Endothelial cell of umbilical vein (primary cell): ENCODE data around the gene B3GAT1. TPM values are rescaled to one million over a fixed set of nuclear protein-coding genes. Genes with fewer than 3 reads are reported as not detected.

Experiments
- BruUV-seq: library from RNA; stranded (reverse); fragments of 400-500 nt; replicated peaks from 2 replicates; lab custom pipeline; 2021; lab: Mats Ljungman, UMichigan
- CTCF ChIA-PET: fragments of 300-600, 350-600 bp; sonication (Branson Sonifier 250); formaldehyde crosslinking; loops from one replicate; lab custom pipeline; 2021; ENCODE audit warnings: antibody characterized with exemption, inconsistent platforms; lab: Charles Lee
- POLR2A ChIA-PET: fragments of 300-600, 350-600 bp; sonication (Branson Sonifier 250); formaldehyde crosslinking; loops from one replicate; lab custom pipeline; 2021; ENCODE audit warnings: antibody characterized with exemption, inconsistent platforms; lab: Charles Lee
- DNase-seq: peaks from one replicate; pipeline ENCODE4 v3.0.0-alpha.2; 2011; ENCODE audit warnings: low read depth, low spot score
- FAIRE-seq: peaks from 2 replicates; lab custom pipeline; 2011; peaks lifted over from hg19 to GRCh38; lab: Jason Lieb, UNC
- H2AFZ ChIP-seq: 2 replicates; pipeline ENCODE4 v1.6.0; 2012; ENCODE audit warnings: low read depth, low read length, control low read depth, inconsistent platforms
- H3K27ac ChIP-seq: 2 replicates; pipeline ENCODE4 v1.5.1; 2011; ENCODE audit warnings: low read depth, mild to moderate bottlenecking, control low read depth, low read length, moderate library complexity; ENCODE audit not compliant: insufficient read depth
- H3K27me3 ChIP-seq, 2 experiments: 2 replicates each; pipeline versions ENCODE4 v1.6.0 to v1.6.1; 2011; ENCODE audit warnings: low read length in 2 of 2, mixed read lengths in 1 of 2; ENCODE audit not compliant: control insufficient read depth in 2 of 2, insufficient read depth in 2 of 2
- H3K36me3 ChIP-seq, 2 experiments: 2 replicates in 1 of 2; 3 replicates in 1 of 2; pipeline ENCODE4 v1.5.1; 2011; ENCODE audit warnings: low read length in 2 of 2, mild to moderate bottlenecking in 1 of 2, moderate library complexity in 1 of 2; ENCODE audit not compliant: control insufficient read depth in 2 of 2, insufficient read depth in 2 of 2; ENCODE audit errors: extremely low read depth in 1 of 2
- H3K4me1 ChIP-seq: 3 replicates; pipeline ENCODE4 v1.5.1; 2011; ENCODE audit warnings: mild to moderate bottlenecking, low read length; ENCODE audit not compliant: control insufficient read depth, insufficient read depth; ENCODE audit errors: extremely low read depth
- H3K4me2 ChIP-seq: 2 replicates; pipeline ENCODE4 v1.6.1; 2011; ENCODE audit warnings: low read length, control low read depth, mixed read lengths; ENCODE audit not compliant: insufficient read depth
- H3K4me3 ChIP-seq, 3 experiments: fragments of 200-600 bp in 1 of 3; sonication (generic), shearing (Covaris generic) in 1 of 3; replicated peaks in 1 of 3; 2 replicates each; pipeline ENCODE4 v1.5.1; 2011 to 2016; ENCODE audit warnings: control low read depth in 3 of 3, low read length in 3 of 3, mild to moderate bottlenecking in 2 of 3, inconsistent platforms in 1 of 3, low read depth in 1 of 3, moderate library complexity in 1 of 3; ENCODE audit not compliant: insufficient read depth in 1 of 3
- H3K79me2 ChIP-seq: 2 replicates; pipeline ENCODE4 v1.6.0; 2012; ENCODE audit warnings: low read length, inconsistent platforms; ENCODE audit not compliant: control insufficient read depth, insufficient read depth
- H3K9ac ChIP-seq: replicated peaks from 2 replicates; pipeline ENCODE3; 2011; ENCODE audit warnings: low read length, control low read depth; ENCODE audit not compliant: insufficient read depth; ENCODE audit errors: extremely low read depth
- H3K9me1 ChIP-seq: replicated peaks from 3 replicates; pipeline ENCODE4 v1.6.0; 2011; ENCODE audit warnings: mild to moderate bottlenecking, low read length; ENCODE audit not compliant: control insufficient read depth, insufficient read depth; ENCODE audit errors: extremely low read depth
- H3K9me3 ChIP-seq: replicated peaks from 2 replicates; pipeline ENCODE4 v1.5.1; 2012; ENCODE audit warnings: low read length, inconsistent platforms; ENCODE audit not compliant: control insufficient read depth, insufficient read depth
- H4K20me1 ChIP-seq: replicated peaks from 2 replicates; pipeline ENCODE3; 2011; ENCODE audit warnings: mild to moderate bottlenecking, low read length; ENCODE audit not compliant: control insufficient read depth, insufficient read depth; ENCODE audit errors: extremely low read depth
- EZH2 ChIP-seq: IDR thresholded peaks from 2 replicates; pipeline ENCODE4 v1.6.1; 2012; ENCODE audit warnings: borderline replicate concordance, low read depth, mild to moderate bottlenecking, moderate library complexity, low read length, inconsistent platforms; ENCODE audit not compliant: severe bottlenecking
- FOS ChIP-seq: IDR thresholded peaks from 2 replicates; pipeline ENCODE4 v1.6.1; 2011; ENCODE audit warnings: mild to moderate bottlenecking, low read length, moderate library complexity, borderline replicate concordance; ENCODE audit not compliant: insufficient read depth
- GATA2 ChIP-seq: IDR thresholded peaks from 2 replicates; pipeline ENCODE4 v1.7.0; 2011; ENCODE audit warnings: low read depth, mild to moderate bottlenecking, moderate library complexity, mixed read lengths, low read length; ENCODE audit not compliant: insufficient read length, insufficient read depth
- JUN ChIP-seq: IDR thresholded peaks from 2 replicates; pipeline ENCODE4 v1.6.1; 2011; ENCODE audit warnings: borderline replicate concordance, low read depth; ENCODE audit not compliant: insufficient read length, insufficient read depth
- MYC ChIP-seq: IDR thresholded peaks from one replicate; pipeline ENCODE4 v1.6.1; 2011; ENCODE audit warnings: mild to moderate bottlenecking, low read depth, low read length
- POLR2A ChIP-seq: IDR thresholded peaks from 2 replicates; pipeline ENCODE4 v1.6.1; 2012; ENCODE audit warnings: low read depth, mild to moderate bottlenecking, control low read depth, low read length
- POLR2AphosphoS5 ChIP-seq: IDR thresholded peaks from 2 replicates; pipeline ENCODE4 v1.6.1; 2012; ENCODE audit warnings: low read depth, mild to moderate bottlenecking, control low read depth, low read length, moderate library complexity; ENCODE audit not compliant: insufficient read depth
- dilution Hi-C: fragments of 300-500 bp; cut with MboI; formaldehyde crosslinking; loops from one replicate; pipeline ENCODE4 v1.15.0; 2019; ENCODE audit warnings: low sequenced_read_pairs; ENCODE audit not compliant: extremely low pct_ligation_motif_present
- intact Hi-C: fragments of 100-400 bp; cut with micrococcal nuclease; formaldehyde crosslinking; loops from one replicate; pipeline ENCODE4 v1.10.0; 2022
- polyA plus RNA-seq, 4 experiments: library from polyadenylated mRNA; depleted of rRNA in 3 of 4; stranded (reverse) in 3 of 4; unstranded in 1 of 4; fragments of >200 nt; gene quantifications; 2 replicates each; pipeline versions ENCODE4 v1.2.1 to v1.2.3, GENCODE V29; 2011 to 2012; ENCODE audit warnings: missing spikeins in 1 of 4
- total RNA-seq: library from RNA; stranded (reverse); gene quantifications from 2 replicates; pipeline ENCODE4 v1.2.3, GENCODE V29; 2021
- TF ChIP-seq, protein P1 (sequence below), 2 donors: IDR thresholded peaks; 1 replicate in 1 of 2; 2 replicates in 1 of 2; pipeline ENCODE4 v1.5.1; 2011; ENCODE audit warnings: low read length in 2 of 2, mild to moderate bottlenecking in 2 of 2, moderate library complexity in 2 of 2, control low read depth in 1 of 2, inconsistent platforms in 1 of 2, low read depth in 1 of 2; ENCODE audit not compliant: insufficient read depth in 1 of 2; ENCODE audit errors: extremely low read depth in 1 of 2
- TF ChIP-seq, protein P2 (sequence below): IDR thresholded peaks from 2 replicates; pipeline ENCODE4 v1.6.1; 2011; ENCODE audit not compliant: insufficient read depth, insufficient read length

Gene B3GAT1
- total and polyA plus RNA-seq, 2 donors (not counting 3 experiments of a cell fraction or from before 2014, with no cell fraction given) = 0.01 TPM; not detected in 1

DNA sequence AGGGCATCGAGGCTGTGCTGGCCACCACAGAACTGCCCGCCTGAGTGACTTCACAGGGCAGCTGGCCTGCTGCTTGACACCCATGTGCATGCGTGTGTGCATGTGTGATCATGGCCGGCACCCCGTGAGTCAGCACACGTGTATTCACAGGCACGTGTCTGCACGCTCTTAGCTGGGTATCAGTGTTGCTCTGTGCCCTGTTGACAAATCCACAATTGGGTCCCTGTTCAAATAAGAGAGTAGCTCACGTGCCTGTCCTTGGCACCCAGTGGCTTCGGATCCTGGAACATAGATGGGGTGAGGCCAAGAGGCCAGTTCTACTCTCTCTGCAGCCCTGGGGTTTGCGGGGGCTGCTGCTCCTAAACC is 14.0 kb downstream of the B3GAT1 start:
- ChIA-PET CTCF (no interaction called here), POLR2A (no interaction called here)
- no peaks in the 10 kb centered on the region for H3K9me1 ChIP-seq
- H3K27ac ChIP-seq = no peak overlapping the region
- TF ChIP-seq GATA2 (no peak), POLR2A (no peak), POLR2AphosphoS5 (no peak), MYC (no peak), EZH2 (no peak), JUN (no peak), FOS (no peak)
- TF ChIP-seq, protein P1, sequence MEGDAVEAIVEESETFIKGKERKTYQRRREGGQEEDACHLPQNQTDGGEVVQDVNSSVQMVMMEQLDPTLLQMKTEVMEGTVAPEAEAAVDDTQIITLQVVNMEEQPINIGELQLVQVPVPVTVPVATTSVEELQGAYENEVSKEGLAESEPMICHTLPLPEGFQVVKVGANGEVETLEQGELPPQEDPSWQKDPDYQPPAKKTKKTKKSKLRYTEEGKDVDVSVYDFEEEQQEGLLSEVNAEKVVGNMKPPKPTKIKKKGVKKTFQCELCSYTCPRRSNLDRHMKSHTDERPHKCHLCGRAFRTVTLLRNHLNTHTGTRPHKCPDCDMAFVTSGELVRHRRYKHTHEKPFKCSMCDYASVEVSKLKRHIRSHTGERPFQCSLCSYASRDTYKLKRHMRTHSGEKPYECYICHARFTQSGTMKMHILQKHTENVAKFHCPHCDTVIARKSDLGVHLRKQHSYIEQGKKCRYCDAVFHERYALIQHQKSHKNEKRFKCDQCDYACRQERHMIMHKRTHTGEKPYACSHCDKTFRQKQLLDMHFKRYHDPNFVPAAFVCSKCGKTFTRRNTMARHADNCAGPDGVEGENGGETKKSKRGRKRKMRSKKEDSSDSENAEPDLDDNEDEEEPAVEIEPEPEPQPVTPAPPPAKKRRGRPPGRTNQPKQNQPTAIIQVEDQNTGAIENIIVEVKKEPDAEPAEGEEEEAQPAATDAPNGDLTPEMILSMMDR (IDR thresholded peaks at IDR 0.05; ENCODE audit: extremely low read depth in 1 of 2, insufficient read depth in 1 of 2, low read depth in 1 of 2, low read length in 2 of 2) = no peak
- TF ChIP-seq, protein P2, sequence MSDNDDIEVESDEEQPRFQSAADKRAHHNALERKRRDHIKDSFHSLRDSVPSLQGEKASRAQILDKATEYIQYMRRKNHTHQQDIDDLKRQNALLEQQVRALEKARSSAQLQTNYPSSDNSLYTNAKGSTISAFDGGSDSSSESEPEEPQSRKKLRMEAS = no peak
- H3K27me3 ChIP-seq = no peaks in the 10 kb centered on the region
- no peak overlapping the region for H3K4me3 ChIP-seq
- dilution Hi-C loops (no loop called here), intact Hi-C loops (no loop called here)
- H3K4me1 ChIP-seq = no peaks in the 10 kb centered on the region
- no peak overlapping the region for H3K4me2 ChIP-seq
- no peaks in the 10 kb centered on the region for H3K9me3 ChIP-seq
- DNase-seq (no peak), FAIRE-seq (no peak)
- H3K9ac ChIP-seq = no peak overlapping the region
- no TSS peak for BruUV-seq
- H3K79me2 ChIP-seq = no peaks in the 10 kb centered on the region
- no peaks in the 10 kb centered on the region for H4K20me1 ChIP-seq
- no peak overlapping the region for H2AFZ ChIP-seq
- H3K36me3 ChIP-seq = no peaks in the 10 kb centered on the region
